Measurements from ENCODE around the gene CRYBG1. TPM values are rescaled to one million over a fixed set of nuclear protein-coding genes. Genes with fewer than 3 reads are reported as not detected.

The CRYBG1 gene
- total RNA-seq, 5 donors from 2014 or later (not counting 1 experiment from before 2014, with no cell fraction given): 26.4 to 50.1 (median 38.0) TPM

GRCh38 chr6:106528521-106528920, 168.0 kb downstream of the CRYBG1 start:
- peak overlapping the region; percentile 48 to 68 for H3K27ac Mint-ChIP-seq
- no peak overlapping the region for H3K4me3 Mint-ChIP-seq
- Histone ChIP-seq H3K27ac (ENCODE audit: low read length) (no peak overlapping the region), H3K27me3 (replicated peaks in 1 of 2; ENCODE audit: control insufficient read depth in 2 of 2, extremely low read depth in 1 of 2, insufficient read depth in 2 of 2, low read length in 1 of 2) (no peaks in the 10 kb centered on the region), H3K4me1 (ENCODE audit: control insufficient read depth in 1 of 2, extremely low read depth in 1 of 2, insufficient read depth in 2 of 2, low read length in 2 of 2) (peaks cover 18 to 20% of the 10 kb centered on the region in 2 experiments), H3K4me3 (ENCODE audit: control insufficient read depth in 1 of 2, extremely low read depth in 1 of 2, low read length in 1 of 2) (no peak overlapping the region), H3K9me3 (no peaks in the 10 kb centered on the region), H3K36me3 (ENCODE audit: control insufficient read depth in 2 of 2, extremely low read depth in 1 of 2, insufficient read depth in 1 of 2, low read length in 1 of 2) (peaks cover 0 to 64% of the 10 kb centered on the region in 2 donors)
- H3K4me1 Mint-ChIP-seq: peaks cover 58 to 83% (median 76%) of the 10 kb centered on the region in 3 donors
- DNase-seq (no peak), ATAC-seq (replicated peaks in 1 of 4) (no peak)
- H3K27me3 Mint-ChIP-seq: no peaks in the 10 kb centered on the region
- ChIA-PET CTCF (interaction anchor here in 1 of 2 donors (2.3 kb wide), 1 partner anchor 16 kb away, joined by 12 read pairs; no protein-coding TSS in a partner anchor), POLR2A (no interaction called here)
- H3K36me3 Mint-ChIP-seq: peaks cover 63% of the 10 kb centered on the region
- no CpG with 5 or more reads among the region's 2 CpGs for WGBS (ENCODE audit: insufficient coverage)
- no peaks in the 10 kb centered on the region for H3K9me3 Mint-ChIP-seq

- CTCF ChIA-PET: interaction anchor here in 1 of 2 donors (2.3 kb wide), 1 partner anchor 17 kb away, joined by 12 read pairs; no protein-coding TSS in a partner anchor
- H3K27me3 Mint-ChIP-seq: no peaks in the 10 kb centered on the region
- no peaks in the 10 kb centered on the region for H3K27me3 ChIP-seq (replicated peaks in 1 of 2; ENCODE audit: control insufficient read depth in 2 of 2, extremely low read depth in 1 of 2, insufficient read depth in 2 of 2, low read length in 1 of 2)
- H3K4me1 ChIP-seq (ENCODE audit: control insufficient read depth in 1 of 2, extremely low read depth in 1 of 2, insufficient read depth in 2 of 2, low read length in 2 of 2): peaks cover 13 to 19% of the 10 kb centered on the region in 2 experiments
- POLR2A ChIA-PET: no interaction called here
- H3K27ac Mint-ChIP-seq: peak overlapping the region; percentile 39 to 45
- H3K9me3 ChIP-seq: no peaks in the 10 kb centered on the region
- ATAC-seq (replicated peaks in 1 of 4): no peak
- H3K4me1 Mint-ChIP-seq: peaks cover 58 to 83% (median 77%) of the 10 kb centered on the region in 3 donors
- no CpG with 5 or more reads among the region's 3 CpGs for WGBS (ENCODE audit: insufficient coverage)
- peaks cover 69% of the 10 kb centered on the region for H3K36me3 Mint-ChIP-seq
- DNase-seq: no peak
- no peaks in the 10 kb centered on the region for H3K9me3 Mint-ChIP-seq
- no peak overlapping the region for H3K4me3 ChIP-seq (ENCODE audit: control insufficient read depth in 1 of 2, extremely low read depth in 1 of 2, low read length in 1 of 2)
- no peak overlapping the region for H3K27ac ChIP-seq (ENCODE audit: low read length)
- no peak overlapping the region for H3K4me3 Mint-ChIP-seq
- H3K36me3 ChIP-seq (ENCODE audit: control insufficient read depth in 2 of 2, extremely low read depth in 1 of 2, insufficient read depth in 1 of 2, low read length in 1 of 2): peaks cover 0 to 72% of the 10 kb centered on the region in 2 donors
Observed at GRCh38 chr6:106529438-106529837, 168.9 kb downstream of the CRYBG1 start.

GRCh38 chr6:106530026-106530425, 169.5 kb downstream of the CRYBG1 start:
- Mint-ChIP-seq H3K27ac (peak overlapping the region in 1 of 2 donors; percentile 45), H3K36me3 (peaks cover 75% of the 10 kb centered on the region)

GRCh38 chr6:106530502-106530901, 170.0 kb downstream of the CRYBG1 start:
- H3K27ac ChIP-seq (ENCODE audit: low read length): no peak overlapping the region
- Mint-ChIP-seq H3K36me3 (peaks cover 76% of the 10 kb centered on the region), H3K27ac (no peak overlapping the region), H3K4me3 (no peak overlapping the region), H3K4me1 (peaks cover 58 to 85% (median 79%) of the 10 kb centered on the region in 3 donors), H3K9me3 (no peaks in the 10 kb centered on the region), H3K27me3 (no peaks in the 10 kb centered on the region)
- CTCF ChIA-PET: interaction anchor here in 1 of 2 donors (2.3 kb wide), 1 partner anchor 18 kb away, joined by 12 read pairs; no protein-coding TSS in a partner anchor
- POLR2A ChIA-PET: no interaction called here
- no peak for ATAC-seq (replicated peaks in 1 of 4)
- no peaks in the 10 kb centered on the region for H3K27me3 ChIP-seq (replicated peaks in 1 of 2; ENCODE audit: control insufficient read depth in 2 of 2, extremely low read depth in 1 of 2, insufficient read depth in 2 of 2, low read length in 1 of 2)
- H3K4me1 ChIP-seq (ENCODE audit: control insufficient read depth in 1 of 2, extremely low read depth in 1 of 2, insufficient read depth in 2 of 2, low read length in 2 of 2): peaks cover 12 to 16% of the 10 kb centered on the region in 2 experiments
- no CpG with 5 or more reads among the region's 1 CpG for WGBS (ENCODE audit: insufficient coverage)
- DNase-seq: no peak
- H3K36me3 ChIP-seq (ENCODE audit: control insufficient read depth in 2 of 2, extremely low read depth in 1 of 2, insufficient read depth in 1 of 2, low read length in 1 of 2): peaks cover 0 to 80% of the 10 kb centered on the region in 2 donors
- H3K9me3 ChIP-seq: no peaks in the 10 kb centered on the region
- no peak overlapping the region for H3K4me3 ChIP-seq (ENCODE audit: control insufficient read depth in 1 of 2, extremely low read depth in 1 of 2, low read length in 1 of 2)

More at GRCh38 chr6:106530026-106530425, 169.5 kb downstream of the CRYBG1 start:
- H3K4me1 Mint-ChIP-seq: peaks cover 58 to 85% (median 79%) of the 10 kb centered on the region in 3 donors
- no peak overlapping the region for H3K4me3 ChIP-seq (ENCODE audit: control insufficient read depth in 1 of 2, extremely low read depth in 1 of 2, low read length in 1 of 2)
- no peaks in the 10 kb centered on the region for H3K27me3 ChIP-seq (replicated peaks in 1 of 2; ENCODE audit: control insufficient read depth in 2 of 2, extremely low read depth in 1 of 2, insufficient read depth in 2 of 2, low read length in 1 of 2)
- H3K4me3 Mint-ChIP-seq: no peak overlapping the region
- H3K27me3 Mint-ChIP-seq: no peaks in the 10 kb centered on the region
- peaks cover 0 to 76% of the 10 kb centered on the region in 2 donors for H3K36me3 ChIP-seq (ENCODE audit: control insufficient read depth in 2 of 2, extremely low read depth in 1 of 2, insufficient read depth in 1 of 2, low read length in 1 of 2)
- no peaks in the 10 kb centered on the region for H3K9me3 Mint-ChIP-seq
- no peaks in the 10 kb centered on the region for H3K9me3 ChIP-seq
- H3K27ac ChIP-seq (ENCODE audit: low read length): no peak overlapping the region
- CTCF ChIA-PET: interaction anchor here in 1 of 2 donors (2.3 kb wide), 1 partner anchor 17 kb away, joined by 12 read pairs; no protein-coding TSS in a partner anchor
- no CpG with 5 or more reads among the region's 1 CpG for WGBS (ENCODE audit: insufficient coverage)
- ATAC-seq (replicated peaks in 1 of 4) (no peak), DNase-seq (no peak)
- peaks cover 16% of the 10 kb centered on the region in 2 experiments for H3K4me1 ChIP-seq (ENCODE audit: control insufficient read depth in 1 of 2, extremely low read depth in 1 of 2, insufficient read depth in 2 of 2, low read length in 2 of 2)
- POLR2A ChIA-PET: no interaction called here

- CTCF ChIA-PET: interaction anchor here (0.5 to 1.6 kb wide), 3 partner anchors 24 to 88 kb away, joined by 3 to 4 read pairs (median 3); no protein-coding TSS in a partner anchor
- WGBS (ENCODE audit: insufficient coverage): 47% methylated on average over 4 of the region's 5 CpGs
- Mint-ChIP-seq H3K27me3 (no peaks in the 10 kb centered on the region), H3K9me3 (no peaks in the 10 kb centered on the region), H3K36me3 (peaks cover 78% of the 10 kb centered on the region), H3K4me3 (no peak overlapping the region), H3K27ac (peak overlapping the region; percentile 84 to 88), H3K4me1 (peaks cover 60 to 87% (median 82%) of the 10 kb centered on the region in 3 donors)
- POLR2A ChIA-PET: interaction anchor here (0.6 to 1.0 kb wide), 2 partner anchors 11 to 80 kb away, joined by 3 to 5 read pairs; no protein-coding TSS in a partner anchor
- no peak overlapping the region for H3K27ac ChIP-seq (ENCODE audit: low read length)
- H3K4me1 ChIP-seq (ENCODE audit: control insufficient read depth in 1 of 2, extremely low read depth in 1 of 2, insufficient read depth in 2 of 2, low read length in 2 of 2): peaks cover 15 to 17% of the 10 kb centered on the region in 2 experiments
- DNase-seq (no peak), ATAC-seq (replicated peaks in 1 of 4) (no peak)
- H3K36me3 ChIP-seq (ENCODE audit: control insufficient read depth in 2 of 2, extremely low read depth in 1 of 2, insufficient read depth in 1 of 2, low read length in 1 of 2): peaks cover 0 to 70% of the 10 kb centered on the region in 2 donors
- H3K9me3 ChIP-seq: no peaks in the 10 kb centered on the region
- no peak overlapping the region for H3K4me3 ChIP-seq (ENCODE audit: control insufficient read depth in 1 of 2, extremely low read depth in 1 of 2, low read length in 1 of 2)
- no peaks in the 10 kb centered on the region for H3K27me3 ChIP-seq (replicated peaks in 1 of 2; ENCODE audit: control insufficient read depth in 2 of 2, extremely low read depth in 1 of 2, insufficient read depth in 2 of 2, low read length in 1 of 2)
Observed at GRCh38 chr6:106533054-106533453, 172.5 kb downstream of the CRYBG1 start.

- no peak overlapping the region for H3K27ac ChIP-seq (ENCODE audit: low read length)
- WGBS (ENCODE audit: insufficient coverage): 11% methylated on average over 1 of the region's 1 CpG
- no peaks in the 10 kb centered on the region for H3K27me3 ChIP-seq (replicated peaks in 1 of 2; ENCODE audit: control insufficient read depth in 2 of 2, extremely low read depth in 1 of 2, insufficient read depth in 2 of 2, low read length in 1 of 2)
- CTCF ChIA-PET: interaction anchor here (0.8 to 1.7 kb wide), 9 partner anchors 9 to 89 kb away, joined by 3 to 6 read pairs (median 4); no protein-coding TSS in a partner anchor
- Mint-ChIP-seq H3K27ac (peak overlapping the region; percentile 84 to 88), H3K27me3 (no peaks in the 10 kb centered on the region), H3K9me3 (no peaks in the 10 kb centered on the region), H3K4me1 (peaks cover 63 to 90% (median 86%) of the 10 kb centered on the region in 3 donors), H3K36me3 (peaks cover 76% of the 10 kb centered on the region), H3K4me3 (peak overlapping the region in 1 of 3 donors; percentile 37)
- H3K36me3 ChIP-seq (ENCODE audit: control insufficient read depth in 2 of 2, extremely low read depth in 1 of 2, insufficient read depth in 1 of 2, low read length in 1 of 2): peaks cover 0 to 64% of the 10 kb centered on the region in 2 donors
- H3K4me3 ChIP-seq (ENCODE audit: control insufficient read depth in 1 of 2, extremely low read depth in 1 of 2, low read length in 1 of 2): no peak overlapping the region
- no peak for ATAC-seq (replicated peaks in 1 of 4)
- no peak for DNase-seq
- POLR2A ChIA-PET: interaction anchor here (0.6 to 1.4 kb wide), 12 partner anchors 8 to 1153 kb away, joined by 3 to 6 read pairs (median 4); no protein-coding TSS in a partner anchor
- peaks cover 19 to 24% of the 10 kb centered on the region in 2 experiments for H3K4me1 ChIP-seq (ENCODE audit: control insufficient read depth in 1 of 2, extremely low read depth in 1 of 2, insufficient read depth in 2 of 2, low read length in 2 of 2)
- no peaks in the 10 kb centered on the region for H3K9me3 ChIP-seq
Observed at GRCh38 chr6:106534004-106534403, 173.5 kb downstream of the CRYBG1 start.
